Glutamatergic neuron (in vitro differentiated cells): ENCODE measurements around the gene MAP4K2. TPM values are rescaled to one million over a fixed set of nuclear protein-coding genes. Genes with fewer than 3 reads are reported as not detected.

Source experiments
- DNase-seq: peaks from one replicate; pipeline ENCODE4 v3.0.0; 2022
- H3K27ac Mint-ChIP-seq: one replicate; pipeline ENCODE4 v1.8.0; 2020; ENCODE audit warnings: mild to moderate bottlenecking, mixed read lengths, inconsistent platforms; ENCODE audit not compliant: unreplicated experiment
- H3K27me3 Mint-ChIP-seq: one replicate; pipeline ENCODE4 v1.8.0; 2020; ENCODE audit warnings: mild to moderate bottlenecking, moderate library complexity, mixed read lengths, inconsistent platforms; ENCODE audit not compliant: unreplicated experiment
- H3K36me3 Mint-ChIP-seq: one replicate; pipeline ENCODE4 v1.8.0; 2020; ENCODE audit warnings: mild to moderate bottlenecking, mixed read lengths, inconsistent platforms; ENCODE audit not compliant: unreplicated experiment
- H3K4me1 Mint-ChIP-seq: one replicate; pipeline ENCODE4 v1.8.0; 2020; ENCODE audit warnings: mild to moderate bottlenecking, low read depth, mixed read lengths, inconsistent platforms; ENCODE audit not compliant: unreplicated experiment
- H3K4me3 Mint-ChIP-seq: one replicate; pipeline ENCODE4 v1.8.0; 2020; ENCODE audit warnings: mild to moderate bottlenecking, mixed read lengths, inconsistent platforms; ENCODE audit not compliant: unreplicated experiment
- H3K9me3 Mint-ChIP-seq: one replicate; pipeline ENCODE4 v1.8.0; 2020; ENCODE audit warnings: mild to moderate bottlenecking, moderate library complexity, mixed read lengths, inconsistent platforms; ENCODE audit not compliant: unreplicated experiment
- CTCF ChIP-seq: fragments of 200-600 bp; sonication (generic); IDR thresholded peaks from one replicate; pipeline ENCODE4 v1.5.0; 2021; ENCODE audit not compliant: partially characterized antibody, unreplicated experiment
- total RNA-seq: library from RNA; stranded (reverse); fragmentation: NEBNext Ultra II Directional; extraction: Animal tissue kit (Norgen Biotek cat#: 25700); gene quantifications from one replicate; pipeline ENCODE4 v1.2.1, GENCODE V29; 2021; ENCODE audit not compliant: unreplicated experiment

Gene MAP4K2
- total RNA-seq, 1 donor from 2014 or later = 15.9 TPM

DNA sequence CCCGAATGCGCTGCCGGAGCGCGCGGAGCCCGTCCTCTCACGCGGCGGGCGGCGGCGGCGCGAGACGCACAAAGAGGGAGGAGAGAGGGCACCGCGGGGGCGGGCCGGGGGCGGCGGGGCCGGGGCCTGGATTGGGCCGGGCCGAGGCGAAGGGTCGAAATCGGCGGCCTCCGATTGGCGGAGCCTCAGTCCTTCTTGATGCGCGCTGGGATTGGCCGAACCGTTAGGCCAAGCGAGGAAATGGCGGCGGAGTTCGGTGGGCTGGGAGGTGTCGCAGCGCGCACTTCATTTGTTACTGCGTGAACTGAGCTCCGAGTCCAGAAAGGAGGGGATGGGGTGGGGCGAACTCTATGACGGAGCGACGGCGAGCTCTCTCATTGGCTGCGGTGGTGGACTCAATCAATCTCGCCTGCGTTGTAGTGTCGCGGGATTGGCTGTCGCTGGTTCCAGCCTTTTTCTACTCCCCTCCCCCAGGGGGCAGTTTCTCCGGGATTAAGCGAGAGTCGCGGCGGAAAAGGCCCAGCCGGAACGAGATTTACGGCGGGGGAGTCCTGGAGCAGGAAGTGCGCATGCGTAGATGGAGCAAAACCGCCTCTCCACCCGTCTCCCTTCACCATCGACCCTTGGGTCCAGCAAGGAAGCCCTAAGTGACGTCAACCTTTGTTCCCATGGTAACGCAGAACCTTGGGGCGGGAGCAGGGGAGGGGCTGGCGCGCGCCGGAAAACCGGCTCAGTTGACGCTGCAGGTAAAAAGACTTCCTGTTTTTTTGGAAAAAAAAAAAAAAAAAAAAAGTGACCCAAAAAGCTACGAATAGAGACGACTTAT is 24.3 kb downstream of the MAP4K2 start, which contains the start of gene SF1:
SF1 (minus strand) TSS at position 70 of the 826 bp plus-strand sequence. CDS start 150 bp downstream, outside the sequence.
- Mint-ChIP-seq H3K27ac (peak within 1 kb of the TSS; percentile 92), H3K9me3 (peaks cover 11% of the 10 kb centered on the region), H3K4me1 (peaks cover 20% of the 10 kb centered on the region), H3K27me3 (peaks cover 12% of the 10 kb centered on the region), H3K36me3 (no peaks in the 10 kb centered on the region), H3K4me3 (peak within 1 kb of the TSS; percentile 95)
- DNase-seq = peak; percentile 98
- no peak for TF ChIP-seq CTCF

GRCh38 chr11:64778223-64778472 is 24.9 kb downstream of the MAP4K2 start:
- H3K36me3 Mint-ChIP-seq = no peaks in the 10 kb centered on the region
- no peak for TF ChIP-seq CTCF

GRCh38 chr11:64777449-64778222 is 25.4 kb downstream of the MAP4K2 start:
- Mint-ChIP-seq H3K4me1 (peaks cover 20% of the 10 kb centered on the region), H3K36me3 (no peaks in the 10 kb centered on the region)
- DNase-seq = peak; percentile 84

More at GRCh38 chr11:64778223-64778472, 24.9 kb downstream of the MAP4K2 start:
- Mint-ChIP-seq H3K27ac (no peak overlapping the region), H3K27me3 (peaks cover 12% of the 10 kb centered on the region), H3K4me1 (peaks cover 20% of the 10 kb centered on the region), H3K4me3 (no peak overlapping the region), H3K9me3 (peaks cover 11% of the 10 kb centered on the region)
- no peak for DNase-seq

GRCh38 chr11:64776875-64777274 is 26.1 kb downstream of the MAP4K2 start:
- Mint-ChIP-seq H3K9me3 (peaks cover 11% of the 10 kb centered on the region), H3K27ac (peak overlapping the region; percentile 80), H3K36me3 (no peaks in the 10 kb centered on the region), H3K4me1 (peaks cover 21% of the 10 kb centered on the region), H3K4me3 (peak overlapping the region; percentile 95), H3K27me3 (peaks cover 12% of the 10 kb centered on the region)
- TF ChIP-seq CTCF = no peak
- no peak for DNase-seq

More at GRCh38 chr11:64777449-64778222, 25.4 kb downstream of the MAP4K2 start:
- H3K9me3 Mint-ChIP-seq = peaks cover 11% of the 10 kb centered on the region
- H3K27ac Mint-ChIP-seq = peak overlapping the region; percentile 80
- H3K27me3 Mint-ChIP-seq = peaks cover 12% of the 10 kb centered on the region
- TF ChIP-seq CTCF = no peak
- H3K4me3 Mint-ChIP-seq = peak overlapping the region; percentile 95
